HG03025 (cell line): ENCODE measurements around the gene GRID1.

Source experiments
- ATAC-seq: cut with Tn5 transposase; IDR thresholded peaks from one replicate; pipeline ENCODE4 v1.9.1; 2021; ENCODE audit warnings: mild to moderate bottlenecking, moderate library complexity; ENCODE audit not compliant: unreplicated experiment, low FRiP score

GRID1 gene

DNA sequence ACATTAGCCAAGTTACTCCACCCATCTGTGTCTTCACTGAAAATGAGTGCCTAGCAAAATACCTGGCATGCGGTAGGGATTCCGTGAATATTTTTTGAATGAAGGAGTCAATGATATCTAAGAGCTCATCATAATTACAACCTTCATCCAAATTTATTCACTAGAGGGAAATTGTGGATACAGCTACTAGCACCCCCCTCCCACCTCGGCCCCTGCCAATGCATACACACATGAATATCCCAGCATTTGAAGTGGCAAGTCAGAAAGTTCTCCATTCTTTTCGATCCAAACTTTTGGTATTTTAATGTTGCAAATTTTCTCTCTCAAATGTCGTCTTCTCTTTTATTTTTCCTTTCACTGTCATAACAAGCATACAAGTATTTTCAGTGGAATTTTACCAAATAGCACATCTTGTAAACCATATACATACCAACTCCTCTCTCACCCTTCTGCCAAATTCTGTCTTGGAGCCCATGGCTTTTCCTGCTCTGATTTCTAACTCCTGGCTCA is 164.3 kb downstream of the GRID1 start:
- ATAC-seq = no peak

DNA sequence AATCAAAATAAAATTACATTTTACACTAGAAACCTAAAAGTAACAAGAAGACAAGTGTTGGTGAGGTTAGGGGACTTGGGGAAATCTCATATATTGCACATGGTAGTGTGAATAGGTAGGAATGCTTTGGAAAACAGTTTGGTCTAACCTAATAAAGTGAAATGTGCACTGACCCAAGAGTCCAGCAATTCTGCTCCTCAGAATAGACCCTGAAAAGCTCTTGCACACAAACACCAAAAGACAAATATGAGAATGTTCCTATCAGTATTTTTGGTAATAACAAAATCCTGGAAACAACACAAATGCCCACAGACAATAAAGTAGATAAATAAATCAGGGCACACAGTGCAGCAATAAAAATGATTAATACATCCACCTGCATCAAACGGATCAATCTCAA is 165.7 kb downstream of the GRID1 start:
- no peak for ATAC-seq

DNA sequence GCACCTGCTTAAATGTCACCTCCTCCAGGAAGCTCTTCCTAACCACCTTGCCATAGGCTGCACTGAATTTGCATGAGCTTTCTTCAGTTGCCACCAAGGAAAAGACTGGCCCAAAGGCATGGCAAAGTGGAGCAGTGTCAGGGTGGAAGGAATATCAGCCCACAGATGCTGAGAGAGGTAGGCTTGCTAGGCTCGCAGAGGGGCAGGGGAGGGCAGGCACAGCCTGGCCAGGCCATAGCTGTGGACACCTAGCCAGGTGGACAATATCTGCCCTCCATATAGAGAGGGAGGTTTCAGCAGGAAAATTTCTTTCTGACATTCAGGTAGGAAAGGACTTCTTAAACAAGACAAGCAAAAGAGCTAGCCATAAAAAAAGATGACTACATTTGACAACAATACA is 166.3 kb downstream of the GRID1 start:
- no peak for ATAC-seq

GRCh38 chr10:86199041-86199440 is 167.6 kb downstream of the GRID1 start:
- ATAC-seq = no peak

GRCh38 chr10:86198271-86198670 is 168.3 kb downstream of the GRID1 start:
- ATAC-seq = no peak

DNA sequence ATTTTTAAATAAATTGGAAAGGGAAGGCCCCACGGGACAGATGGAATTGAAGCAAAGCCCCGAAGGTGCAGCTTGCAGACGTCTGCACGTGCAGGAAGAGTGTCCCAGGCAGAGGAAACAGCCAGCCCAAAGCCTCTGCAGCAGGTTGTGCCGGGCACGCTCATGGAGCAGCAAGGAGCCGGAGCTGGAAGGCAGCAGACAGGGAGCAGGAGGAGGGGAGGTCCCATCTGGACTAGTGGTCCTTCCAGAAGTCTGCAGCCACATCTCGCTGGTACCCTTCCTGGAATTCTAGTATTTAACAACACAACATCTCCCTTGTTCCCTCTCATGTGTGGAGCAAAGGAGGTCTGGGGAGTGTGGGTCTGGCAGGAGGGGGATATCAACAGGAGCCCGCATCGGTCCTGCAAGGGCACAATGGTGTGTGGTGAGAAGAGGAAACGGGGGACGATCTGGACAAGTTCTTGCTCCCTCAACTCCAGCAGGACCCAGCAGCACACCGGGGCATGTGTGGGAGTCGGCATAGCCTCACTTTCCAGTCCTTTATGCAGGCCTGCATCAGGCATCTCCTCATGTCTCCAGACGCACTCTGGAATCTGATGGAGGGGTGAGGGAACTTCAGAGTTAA is 169.3 kb downstream of the GRID1 start:
- no peak for ATAC-seq

DNA sequence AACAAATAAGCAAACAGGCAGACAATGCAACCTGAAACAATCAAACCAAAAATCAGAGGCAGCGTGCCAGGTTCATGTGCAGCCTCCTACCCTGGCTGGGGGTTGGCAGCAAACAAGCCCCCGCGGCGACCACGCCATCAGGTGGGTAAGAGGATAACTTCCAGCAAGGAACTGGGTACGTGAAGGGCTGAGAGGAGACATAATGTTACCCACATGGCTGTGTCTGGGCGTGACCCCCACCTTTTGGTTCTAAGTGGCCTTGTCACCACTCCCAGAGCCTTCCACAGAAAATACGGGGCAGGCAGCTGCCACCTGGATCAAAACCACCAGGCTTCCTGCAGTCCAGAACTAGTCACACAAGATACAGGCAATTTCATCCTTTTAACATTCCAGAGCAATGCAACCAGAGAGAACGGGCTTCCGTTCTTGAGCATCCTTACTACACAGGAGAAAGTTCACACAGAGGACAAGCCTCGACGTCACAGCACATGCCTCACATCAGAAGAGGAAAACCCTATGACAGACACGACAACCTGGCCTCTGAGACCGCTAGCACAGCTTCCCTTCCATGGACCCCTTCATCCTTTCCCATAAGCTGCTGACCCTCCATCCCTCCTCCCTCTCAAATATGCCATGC is 171.0 kb downstream of the GRID1 start:
- no peak for ATAC-seq

- no peak for ATAC-seq
Observed at GRCh38 chr10:86194684-86195083, 171.9 kb downstream of the GRID1 start.

DNA sequence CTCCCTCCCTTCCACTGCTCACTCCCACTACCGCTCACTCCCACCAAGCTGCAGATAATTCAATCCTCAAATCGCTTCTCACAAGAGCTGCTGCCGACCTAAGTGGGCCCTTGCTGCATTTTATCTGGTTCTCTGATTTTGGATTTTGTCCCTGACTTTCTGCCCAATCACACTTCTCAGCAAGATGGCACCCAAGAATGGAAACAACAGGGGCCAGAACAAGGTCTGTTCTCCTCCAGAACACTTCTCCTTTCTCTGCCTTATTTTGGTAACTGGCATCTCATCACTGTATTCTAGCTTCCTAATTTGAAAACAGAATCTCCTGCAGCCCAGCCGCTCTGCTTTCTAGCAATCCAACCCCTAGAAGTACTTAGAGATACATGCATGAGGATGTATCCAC is 172.8 kb downstream of the GRID1 start:
- no peak for ATAC-seq

DNA sequence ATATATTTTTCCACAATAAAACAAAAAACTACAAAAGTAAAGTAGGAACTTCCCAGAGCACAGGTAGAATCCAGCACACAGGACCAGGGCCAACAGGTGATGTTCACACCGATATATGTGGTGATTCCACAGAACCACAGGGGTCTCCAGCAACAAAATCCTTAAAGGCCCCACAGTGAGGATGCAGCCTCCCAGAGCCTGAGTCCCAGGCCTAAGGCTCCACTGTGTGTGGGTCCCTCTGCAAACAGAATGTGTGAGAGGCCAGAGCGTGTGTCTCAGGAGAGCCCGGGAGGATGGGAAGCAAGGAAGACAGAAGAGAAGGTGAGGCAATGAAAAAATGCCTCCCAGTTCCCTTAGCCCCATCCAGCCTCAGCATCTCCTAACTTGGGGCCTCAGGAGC is 173.9 kb downstream of the GRID1 start:
- no peak for ATAC-seq

DNA sequence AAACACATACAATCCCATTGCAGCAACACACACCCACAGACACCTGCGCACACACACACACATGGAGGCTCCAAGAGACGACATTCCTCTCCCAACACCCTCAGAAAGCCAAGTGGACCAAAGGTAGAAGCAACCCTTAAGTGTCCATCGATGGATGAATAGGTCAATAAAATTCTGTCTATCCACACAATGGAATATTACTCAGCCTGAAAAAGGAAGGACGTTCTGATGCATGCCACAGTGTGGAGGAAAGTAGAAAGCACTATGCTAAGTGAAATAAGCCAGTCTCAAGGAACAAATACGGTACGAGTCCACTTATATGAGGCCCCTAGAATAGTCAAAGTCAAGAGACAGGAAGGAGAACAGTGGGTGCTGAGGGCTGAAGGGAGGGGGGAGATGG is 174.4 kb downstream of the GRID1 start:
- no peak for ATAC-seq

DNA sequence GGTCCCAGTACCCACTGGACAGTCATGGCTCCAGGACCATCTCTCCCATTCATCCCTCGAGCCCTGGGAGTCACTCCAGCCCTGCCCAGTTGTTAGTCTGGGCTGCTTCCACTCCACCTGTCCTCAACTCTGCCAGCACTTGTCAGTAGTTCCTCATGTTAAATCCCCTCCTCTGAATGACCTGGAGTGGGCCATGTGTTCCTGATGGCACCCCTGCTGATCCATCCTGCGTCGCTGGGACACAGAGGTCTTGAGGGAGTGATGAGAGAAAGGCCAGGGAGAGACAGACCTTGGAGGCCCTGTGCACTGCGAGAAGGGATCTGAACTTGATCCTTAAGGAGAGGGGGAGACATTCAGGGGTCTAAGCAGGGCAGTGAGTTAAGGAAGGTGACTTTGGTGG is 174.9 kb downstream of the GRID1 start:
- no peak for ATAC-seq

GRCh38 chr10:86191166-86191565 is 175.4 kb downstream of the GRID1 start:
- no peak for ATAC-seq

- ATAC-seq = no peak
Observed at GRCh38 chr10:86190291-86190690, 176.3 kb downstream of the GRID1 start.

- no peak for ATAC-seq
Observed at GRCh38 chr10:86189891-86190290, 176.7 kb downstream of the GRID1 start.

- ATAC-seq = no peak
Observed at GRCh38 chr10:86188796-86189558, 177.6 kb downstream of the GRID1 start.

DNA sequence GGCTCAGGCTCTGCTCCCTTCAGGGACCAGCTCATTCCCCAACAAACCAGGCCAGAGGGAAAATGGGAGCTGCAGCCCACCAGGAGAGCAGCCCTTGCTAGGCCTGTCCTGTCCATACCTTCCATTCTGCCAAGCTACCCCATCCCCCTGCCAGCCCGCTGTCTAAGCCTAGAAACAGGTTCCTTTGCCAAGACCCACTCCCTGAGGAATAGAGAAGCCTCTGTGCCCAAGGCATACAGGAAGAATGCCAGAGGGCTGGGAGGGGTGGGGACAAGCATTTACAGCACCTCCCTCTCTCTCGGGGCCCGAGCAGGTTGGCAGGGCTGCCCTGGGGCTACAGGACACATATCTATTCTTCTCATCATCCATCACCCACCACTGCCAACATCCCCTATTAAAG is 178.3 kb downstream of the GRID1 start:
- ATAC-seq = no peak

- ATAC-seq = no peak
Observed at GRCh38 chr10:86187499-86188239, 178.9 kb downstream of the GRID1 start.

- ATAC-seq = no peak
Observed at GRCh38 chr10:86186633-86187032, 180.0 kb downstream of the GRID1 start.

DNA sequence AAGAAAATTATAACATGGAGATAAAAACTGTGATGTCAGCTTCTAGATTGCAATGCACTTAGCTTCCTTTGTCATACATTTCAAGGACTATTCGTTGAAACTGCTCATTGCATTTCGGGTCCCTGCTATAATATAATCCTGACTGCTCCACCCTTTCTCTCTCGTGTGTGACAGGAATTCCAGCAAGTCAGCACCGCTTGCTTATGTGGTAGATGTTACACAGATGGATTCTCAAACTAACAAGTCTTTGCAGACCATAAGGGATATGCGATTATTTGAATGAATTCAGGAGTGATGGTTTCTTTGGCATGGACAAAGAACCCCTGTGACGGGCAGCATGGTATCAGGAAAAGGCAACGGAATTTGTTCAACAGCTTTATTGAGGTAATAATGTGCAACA is 184.0 kb downstream of the GRID1 start:
- ATAC-seq = no peak

GRCh38 chr10:86182150-86182549 is 184.4 kb downstream of the GRID1 start:
- no peak for ATAC-seq
